Peyer's patch (tissue), 4 donors: ENCODE results near the gene SRPRB.

ENCODE experiments used
- POLR2A ChIP-seq, 2 donors: fragments of 450-650 bp; IDR thresholded peaks; one replicate each; pipeline ENCODE4 v1.5.1; 2017; ENCODE audit warnings: antibody characterized with exemption in 2 of 2, mild to moderate bottlenecking in 2 of 2, moderate library complexity in 2 of 2
- TF ChIP-seq, protein P1 (sequence below), 6 experiments: fragments of 450-650 bp in 4 of 6; fragments of 200-600 bp in 2 of 6; sonication (generic) in 1 of 6; IDR thresholded peaks; one replicate each; pipeline ENCODE4 v1.5.1; 2017 to 2019; ENCODE audit warnings: antibody characterized with exemption in 6 of 6, mild to moderate bottlenecking in 3 of 6, moderate library complexity in 1 of 6

DNA sequence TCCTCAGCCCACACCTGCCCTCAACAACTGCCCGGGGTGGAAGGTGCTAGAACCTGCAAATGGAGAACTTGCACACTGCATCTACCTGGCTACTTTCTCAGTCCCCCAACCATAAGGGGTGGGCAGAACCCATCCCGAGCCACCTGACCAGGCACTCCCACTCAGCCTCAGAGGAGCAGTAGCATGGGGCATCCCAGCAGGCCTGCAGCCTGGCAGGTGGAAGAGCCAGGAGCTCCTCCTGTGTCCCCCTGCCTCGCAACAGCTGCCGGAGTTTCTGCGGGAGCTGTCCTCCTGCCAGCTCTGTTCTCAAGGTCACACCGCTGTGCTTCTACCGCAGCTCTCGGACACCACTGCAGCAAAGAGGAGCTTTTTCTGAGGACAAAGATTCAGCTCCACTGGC is 62.6 kb downstream of the SRPRB start:
- TF ChIP-seq POLR2A (IDR thresholded peaks at IDR 0.05): no peak
- TF ChIP-seq, protein P1, sequence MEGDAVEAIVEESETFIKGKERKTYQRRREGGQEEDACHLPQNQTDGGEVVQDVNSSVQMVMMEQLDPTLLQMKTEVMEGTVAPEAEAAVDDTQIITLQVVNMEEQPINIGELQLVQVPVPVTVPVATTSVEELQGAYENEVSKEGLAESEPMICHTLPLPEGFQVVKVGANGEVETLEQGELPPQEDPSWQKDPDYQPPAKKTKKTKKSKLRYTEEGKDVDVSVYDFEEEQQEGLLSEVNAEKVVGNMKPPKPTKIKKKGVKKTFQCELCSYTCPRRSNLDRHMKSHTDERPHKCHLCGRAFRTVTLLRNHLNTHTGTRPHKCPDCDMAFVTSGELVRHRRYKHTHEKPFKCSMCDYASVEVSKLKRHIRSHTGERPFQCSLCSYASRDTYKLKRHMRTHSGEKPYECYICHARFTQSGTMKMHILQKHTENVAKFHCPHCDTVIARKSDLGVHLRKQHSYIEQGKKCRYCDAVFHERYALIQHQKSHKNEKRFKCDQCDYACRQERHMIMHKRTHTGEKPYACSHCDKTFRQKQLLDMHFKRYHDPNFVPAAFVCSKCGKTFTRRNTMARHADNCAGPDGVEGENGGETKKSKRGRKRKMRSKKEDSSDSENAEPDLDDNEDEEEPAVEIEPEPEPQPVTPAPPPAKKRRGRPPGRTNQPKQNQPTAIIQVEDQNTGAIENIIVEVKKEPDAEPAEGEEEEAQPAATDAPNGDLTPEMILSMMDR (IDR thresholded peaks at IDR 0.05): no peak
